HEK293 (cell line): Measurements from ENCODE around the gene MGMT.

Experiments used
- CTCF ChIA-PET: fragments of 350-600 bp; formaldehyde crosslinking; extraction: SDS; loops from one replicate; lab custom pipeline; 2021; ENCODE audit warnings: antibody characterized with exemption; lab: Yijun Ruan, JAX
- POLR2A ChIA-PET: fragments of 300-600 bp; formaldehyde crosslinking; extraction: SDS; loops from one replicate; lab custom pipeline; 2020; ENCODE audit warnings: antibody characterized with exemption, inconsistent platforms; lab: Yijun Ruan, JAX
- H3K27ac ChIP-seq: fragments of 200-500 bp; sonication (Bioruptor generic); 2 replicates; pipeline ENCODE4 v1.5.1; 2014; ENCODE audit warnings: low read depth, low read length, control low read depth, inconsistent platforms; ENCODE audit errors: extremely low read depth
- H3K36me3 ChIP-seq, 2 experiments: fragments of 200-500 bp in 1 of 2; sonication (Bioruptor generic) in 1 of 2; 1 replicate in 1 of 2; 2 replicates in 1 of 2; pipeline ENCODE4 v1.5.1; 2014 to 2017; ENCODE audit warnings: inconsistent platforms in 2 of 2, low read length in 2 of 2; ENCODE audit not compliant: control insufficient read depth in 2 of 2, insufficient read depth in 1 of 2
- H3K4me1 ChIP-seq: fragments of 200-500 bp; sonication (Bioruptor generic); 2 replicates; pipeline ENCODE4 v1.5.1; 2014; ENCODE audit warnings: mild to moderate bottlenecking, low read length, inconsistent platforms; ENCODE audit not compliant: control insufficient read depth, insufficient read depth
- H3K4me3 ChIP-seq: 2 replicates; pipeline ENCODE4 v1.5.1; 2011; ENCODE audit warnings: low read depth, mild to moderate bottlenecking, control low read depth, low read length, moderate library complexity
- H3K9me3 ChIP-seq: fragments of 200-500 bp; sonication (Bioruptor generic); 2 replicates; pipeline ENCODE4 v1.5.1; 2014; ENCODE audit warnings: low read depth, low read length, inconsistent platforms; ENCODE audit not compliant: control insufficient read depth, insufficient read depth
- FEZF1 ChIP-seq: fragments of 450-650 bp; formaldehyde crosslinking; IDR thresholded peaks from 2 replicates; pipeline ENCODE4 v1.5.1; 2016; ENCODE audit warnings: missing biosample characterization, missing genetic modification characterization
- KLF7 ChIP-seq: fragments of 450-650 bp; formaldehyde crosslinking; IDR thresholded peaks from 2 replicates; pipeline ENCODE4 v1.5.1; 2016; ENCODE audit warnings: missing biosample characterization, missing genetic modification characterization, borderline replicate concordance
- MZF1 ChIP-seq: fragments of 450-650 bp; formaldehyde crosslinking; IDR thresholded peaks from 2 replicates; pipeline ENCODE4 v1.5.1; 2017; ENCODE audit warnings: missing biosample characterization, missing genetic modification characterization, borderline replicate concordance
- ZFP69B ChIP-seq: fragments of 450-650 bp; formaldehyde crosslinking; IDR thresholded peaks from 2 replicates; pipeline ENCODE4 v1.5.1; 2016; ENCODE audit warnings: missing biosample characterization, missing genetic modification characterization
- ZNF132 ChIP-seq: fragments of 450-650 bp; formaldehyde crosslinking; IDR thresholded peaks from 2 replicates; pipeline ENCODE4 v1.5.1; 2017; ENCODE audit warnings: missing biosample characterization, missing genetic modification characterization, borderline replicate concordance
- ZNF175 ChIP-seq: fragments of 450-650 bp; formaldehyde crosslinking; IDR thresholded peaks from 2 replicates; pipeline ENCODE4 v1.5.1; 2016; ENCODE audit warnings: missing biosample characterization, missing genetic modification characterization
- ZNF211 ChIP-seq: fragments of 450-650 bp; formaldehyde crosslinking; IDR thresholded peaks from 2 replicates; pipeline ENCODE4 v1.5.1; 2016; ENCODE audit warnings: low read depth, missing biosample characterization, missing genetic modification characterization
- ZNF24 ChIP-seq: fragments of 450-650 bp; formaldehyde crosslinking; IDR thresholded peaks from 2 replicates; pipeline ENCODE4 v1.5.1; 2016; ENCODE audit warnings: missing biosample characterization, missing genetic modification characterization
- ZNF366 ChIP-seq: fragments of 450-650 bp; formaldehyde crosslinking; conservative IDR thresholded peaks from 2 replicates; pipeline ENCODE4 v1.5.1; 2016; ENCODE audit warnings: missing biosample characterization, missing genetic modification characterization
- ZNF404 ChIP-seq: fragments of 450-650 bp; formaldehyde crosslinking; IDR thresholded peaks from 2 replicates; pipeline ENCODE4 v1.5.1; 2017; ENCODE audit warnings: missing biosample characterization, missing genetic modification characterization
- ZNF560 ChIP-seq: fragments of 450-650 bp; formaldehyde crosslinking; IDR thresholded peaks from 2 replicates; pipeline ENCODE4 v1.5.1; 2017; ENCODE audit warnings: missing biosample characterization, missing genetic modification characterization, borderline replicate concordance
- TF ChIP-seq, protein P1 (sequence below): fragments of 450-650 bp; formaldehyde crosslinking; IDR thresholded peaks from 2 replicates; pipeline ENCODE4 v1.5.1; 2016; ENCODE audit warnings: missing biosample characterization, missing genetic modification characterization
- TF ChIP-seq, protein P2 (sequence below): fragments of 450-650 bp; formaldehyde crosslinking; IDR thresholded peaks from 2 replicates; pipeline ENCODE4 v1.5.1; 2016; ENCODE audit warnings: missing biosample characterization, missing genetic modification characterization
- TF ChIP-seq, protein P3 (sequence below): fragments of 450-650 bp; formaldehyde crosslinking; IDR thresholded peaks from 2 replicates; pipeline ENCODE4 v1.5.1; 2017; ENCODE audit warnings: missing biosample characterization, missing genetic modification characterization
- TF ChIP-seq, protein P4 (sequence below): fragments of 450-650 bp; formaldehyde crosslinking; IDR thresholded peaks from 2 replicates; pipeline ENCODE4 v1.5.1; 2016; ENCODE audit warnings: missing biosample characterization, missing genetic modification characterization
- TF ChIP-seq, protein P5 (sequence below): fragments of 450-650 bp; formaldehyde crosslinking; IDR thresholded peaks from 2 replicates; pipeline ENCODE4 v1.5.1; 2016; ENCODE audit warnings: missing biosample characterization, missing genetic modification characterization, borderline replicate concordance
- TF ChIP-seq, protein P6 (sequence below): fragments of 450-650 bp; IDR thresholded peaks from 2 replicates; pipeline ENCODE4 v1.5.1; 2018; ENCODE audit warnings: missing biosample characterization, mild to moderate bottlenecking, missing genetic modification characterization

Gene MGMT

DNA sequence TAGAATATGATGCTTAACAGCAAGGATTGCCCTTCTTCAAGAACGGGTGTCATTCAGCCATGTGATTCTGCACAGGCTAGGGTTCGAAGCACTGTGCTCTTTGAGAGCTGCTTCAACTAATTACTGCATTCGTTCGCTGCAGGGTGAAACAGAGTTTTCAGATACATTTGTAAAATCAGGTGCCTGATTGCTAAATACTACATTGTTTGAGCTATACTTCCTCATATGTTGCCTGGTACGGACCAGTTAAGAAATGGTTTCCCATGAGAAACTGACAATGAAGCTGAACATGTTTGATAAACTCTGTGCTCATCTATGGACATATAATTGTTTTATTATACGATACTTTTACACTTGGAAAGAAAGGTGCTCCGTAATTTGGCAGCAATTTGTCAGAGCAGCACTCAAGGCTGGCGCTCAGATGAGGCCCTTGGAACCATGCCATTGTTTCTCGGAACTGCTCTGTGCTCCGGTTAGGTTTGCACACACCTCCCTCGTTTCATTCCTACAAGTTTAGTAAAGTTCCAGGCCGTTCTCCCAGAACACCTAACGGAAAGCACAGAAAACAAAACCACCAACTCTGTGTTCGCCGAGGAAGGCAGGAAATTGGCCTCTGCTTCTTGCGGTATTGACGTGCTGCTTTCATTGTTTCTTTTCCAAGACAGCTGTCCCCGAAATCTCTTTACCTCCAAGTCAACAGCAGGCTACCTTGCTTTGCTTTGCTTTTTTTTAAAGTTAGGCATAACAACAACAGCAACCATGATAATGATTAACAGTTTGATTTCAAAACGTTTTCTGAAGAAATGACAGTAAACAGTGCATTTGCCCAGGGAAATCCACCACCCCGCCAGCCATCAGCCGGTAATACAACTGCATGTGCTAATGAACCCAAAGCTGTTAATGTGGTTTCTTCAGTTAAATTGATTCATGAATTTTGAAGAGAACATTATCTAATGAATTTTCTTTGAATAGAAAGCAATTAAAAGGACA lies 290.2 kb downstream of the MGMT start (continued):
- TF ChIP-seq, protein P1, sequence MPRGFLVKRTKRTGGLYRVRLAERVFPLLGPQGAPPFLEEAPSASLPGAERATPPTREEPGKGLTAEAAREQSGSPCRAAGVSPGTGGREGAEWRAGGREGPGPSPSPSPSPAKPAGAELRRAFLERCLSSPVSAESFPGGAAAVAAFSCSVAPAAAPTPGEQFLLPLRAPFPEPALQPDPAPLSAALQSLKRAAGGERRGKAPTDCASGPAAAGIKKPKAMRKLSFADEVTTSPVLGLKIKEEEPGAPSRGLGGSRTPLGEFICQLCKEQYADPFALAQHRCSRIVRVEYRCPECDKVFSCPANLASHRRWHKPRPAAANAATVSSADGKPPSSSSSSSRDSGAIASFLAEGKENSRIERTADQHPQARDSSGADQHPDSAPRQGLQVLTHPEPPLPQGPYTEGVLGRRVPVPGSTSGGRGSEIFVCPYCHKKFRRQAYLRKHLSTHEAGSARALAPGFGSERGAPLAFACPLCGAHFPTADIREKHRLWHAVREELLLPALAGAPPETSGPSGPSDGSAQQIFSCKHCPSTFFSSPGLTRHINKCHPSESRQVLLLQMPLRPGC (tag by site-specific recombination) = no peak

DNA sequence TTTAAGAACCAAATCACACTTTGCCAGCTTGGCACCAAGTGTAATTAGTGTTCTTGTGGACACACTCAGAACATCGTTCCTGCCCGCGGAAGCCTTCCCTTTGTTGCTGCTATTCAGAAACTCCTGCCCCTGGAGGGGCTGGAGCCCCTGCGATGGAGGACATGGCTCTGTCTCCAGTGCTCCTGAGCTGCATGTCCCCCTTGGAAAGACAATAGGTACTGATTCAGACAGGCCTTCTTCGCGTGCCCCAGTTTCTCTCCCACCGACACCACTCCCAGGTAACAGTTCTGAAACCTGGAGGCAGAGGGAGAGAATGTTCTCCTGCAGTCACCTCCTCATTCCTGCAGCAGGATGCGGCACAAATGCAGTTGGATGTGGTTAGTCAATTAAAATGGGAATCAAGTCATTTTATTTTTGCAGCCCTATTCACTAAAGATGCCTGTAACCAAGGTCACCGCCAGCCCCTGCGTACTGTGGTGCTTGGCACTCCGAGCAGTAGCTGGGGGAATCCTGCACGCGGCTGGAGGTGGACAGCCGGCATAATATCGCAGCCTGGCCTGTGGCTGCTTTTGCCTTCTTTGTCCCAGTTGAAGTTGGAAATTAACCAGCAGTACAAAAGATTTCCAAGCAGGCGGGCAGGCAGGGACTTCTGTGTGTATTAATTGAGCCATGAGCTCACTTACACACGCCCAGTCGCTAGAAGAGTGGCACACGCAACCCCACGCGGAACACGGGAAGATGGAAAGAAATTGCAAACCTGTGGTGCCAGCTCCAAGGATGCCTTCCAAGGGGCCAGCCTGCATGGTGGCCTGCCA lies 291.4 kb downstream of the MGMT start:
- H3K27ac ChIP-seq = no peak overlapping the region
- no peaks in the 10 kb centered on the region; the same call in 1 of the 2 replicates for H3K4me1 ChIP-seq
- POLR2A ChIA-PET = no interaction called here
- no peaks in the 10 kb centered on the region; the same call in 1 of the 2 replicates for H3K9me3 ChIP-seq
- CTCF ChIA-PET = no interaction called here
- H3K36me3 ChIP-seq = no peaks in the 10 kb centered on the region
- H3K4me3 ChIP-seq = no peak overlapping the region
- TF ChIP-seq MZF1 (no peak), ZNF404 (no peak), ZNF560 (tag by site-specific recombination) (no peak), ZNF132 (tag by site-specific recombination) (no peak), ZFP69B (tag by site-specific recombination) (no peak), KLF7 (tag by site-specific recombination) (no peak), ZNF366 (tag by site-specific recombination) (no peak), FEZF1 (tag by site-specific recombination) (no peak), ZNF211 (no peak), ZNF175 (tag by site-specific recombination) (no peak), ZNF24 (no peak)
- TF ChIP-seq, protein P2, sequence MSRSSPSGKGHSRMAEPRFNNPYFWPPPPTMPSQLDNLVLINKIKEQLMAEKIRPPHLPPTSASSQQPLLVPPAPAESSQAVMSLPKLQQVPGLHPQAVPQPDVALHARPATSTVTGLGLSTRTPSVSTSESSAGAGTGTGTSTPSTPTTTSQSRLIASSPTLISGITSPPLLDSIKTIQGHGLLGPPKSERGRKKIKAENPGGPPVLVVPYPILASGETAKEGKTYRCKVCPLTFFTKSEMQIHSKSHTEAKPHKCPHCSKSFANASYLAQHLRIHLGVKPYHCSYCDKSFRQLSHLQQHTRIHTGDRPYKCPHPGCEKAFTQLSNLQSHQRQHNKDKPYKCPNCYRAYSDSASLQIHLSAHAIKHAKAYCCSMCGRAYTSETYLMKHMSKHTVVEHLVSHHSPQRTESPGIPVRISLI (tag by site-specific recombination) = no peak
- TF ChIP-seq, protein P3, sequence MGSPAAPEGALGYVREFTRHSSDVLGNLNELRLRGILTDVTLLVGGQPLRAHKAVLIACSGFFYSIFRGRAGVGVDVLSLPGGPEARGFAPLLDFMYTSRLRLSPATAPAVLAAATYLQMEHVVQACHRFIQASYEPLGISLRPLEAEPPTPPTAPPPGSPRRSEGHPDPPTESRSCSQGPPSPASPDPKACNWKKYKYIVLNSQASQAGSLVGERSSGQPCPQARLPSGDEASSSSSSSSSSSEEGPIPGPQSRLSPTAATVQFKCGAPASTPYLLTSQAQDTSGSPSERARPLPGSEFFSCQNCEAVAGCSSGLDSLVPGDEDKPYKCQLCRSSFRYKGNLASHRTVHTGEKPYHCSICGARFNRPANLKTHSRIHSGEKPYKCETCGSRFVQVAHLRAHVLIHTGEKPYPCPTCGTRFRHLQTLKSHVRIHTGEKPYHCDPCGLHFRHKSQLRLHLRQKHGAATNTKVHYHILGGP (tag by site-specific recombination) = no peak
- TF ChIP-seq, protein P4, sequence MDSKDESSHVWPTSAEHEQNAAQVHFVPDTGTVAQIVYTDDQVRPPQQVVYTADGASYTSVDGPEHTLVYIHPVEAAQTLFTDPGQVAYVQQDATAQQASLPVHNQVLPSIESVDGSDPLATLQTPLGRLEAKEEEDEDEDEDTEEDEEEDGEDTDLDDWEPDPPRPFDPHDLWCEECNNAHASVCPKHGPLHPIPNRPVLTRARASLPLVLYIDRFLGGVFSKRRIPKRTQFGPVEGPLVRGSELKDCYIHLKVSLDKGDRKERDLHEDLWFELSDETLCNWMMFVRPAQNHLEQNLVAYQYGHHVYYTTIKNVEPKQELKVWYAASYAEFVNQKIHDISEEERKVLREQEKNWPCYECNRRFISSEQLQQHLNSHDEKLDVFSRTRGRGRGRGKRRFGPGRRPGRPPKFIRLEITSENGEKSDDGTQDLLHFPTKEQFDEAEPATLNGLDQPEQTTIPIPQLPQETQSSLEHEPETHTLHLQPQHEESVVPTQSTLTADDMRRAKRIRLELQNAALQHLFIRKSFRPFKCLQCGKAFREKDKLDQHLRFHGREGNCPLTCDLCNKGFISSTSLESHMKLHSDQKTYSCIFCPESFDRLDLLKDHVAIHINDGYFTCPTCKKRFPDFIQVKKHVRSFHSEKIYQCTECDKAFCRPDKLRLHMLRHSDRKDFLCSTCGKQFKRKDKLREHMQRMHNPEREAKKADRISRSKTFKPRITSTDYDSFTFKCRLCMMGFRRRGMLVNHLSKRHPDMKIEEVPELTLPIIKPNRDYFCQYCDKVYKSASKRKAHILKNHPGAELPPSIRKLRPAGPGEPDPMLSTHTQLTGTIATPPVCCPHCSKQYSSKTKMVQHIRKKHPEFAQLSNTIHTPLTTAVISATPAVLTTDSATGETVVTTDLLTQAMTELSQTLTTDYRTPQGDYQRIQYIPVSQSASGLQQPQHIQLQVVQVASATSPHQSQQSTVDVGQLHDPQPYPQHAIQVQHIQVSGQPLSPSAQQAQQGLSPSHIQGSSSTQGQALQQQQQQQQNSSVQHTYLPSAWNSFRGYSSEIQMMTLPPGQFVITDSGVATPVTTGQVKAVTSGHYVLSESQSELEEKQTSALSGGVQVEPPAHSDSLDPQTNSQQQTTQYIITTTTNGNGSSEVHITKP (tag by site-specific recombination) = no peak
- TF ChIP-seq, protein P5, sequence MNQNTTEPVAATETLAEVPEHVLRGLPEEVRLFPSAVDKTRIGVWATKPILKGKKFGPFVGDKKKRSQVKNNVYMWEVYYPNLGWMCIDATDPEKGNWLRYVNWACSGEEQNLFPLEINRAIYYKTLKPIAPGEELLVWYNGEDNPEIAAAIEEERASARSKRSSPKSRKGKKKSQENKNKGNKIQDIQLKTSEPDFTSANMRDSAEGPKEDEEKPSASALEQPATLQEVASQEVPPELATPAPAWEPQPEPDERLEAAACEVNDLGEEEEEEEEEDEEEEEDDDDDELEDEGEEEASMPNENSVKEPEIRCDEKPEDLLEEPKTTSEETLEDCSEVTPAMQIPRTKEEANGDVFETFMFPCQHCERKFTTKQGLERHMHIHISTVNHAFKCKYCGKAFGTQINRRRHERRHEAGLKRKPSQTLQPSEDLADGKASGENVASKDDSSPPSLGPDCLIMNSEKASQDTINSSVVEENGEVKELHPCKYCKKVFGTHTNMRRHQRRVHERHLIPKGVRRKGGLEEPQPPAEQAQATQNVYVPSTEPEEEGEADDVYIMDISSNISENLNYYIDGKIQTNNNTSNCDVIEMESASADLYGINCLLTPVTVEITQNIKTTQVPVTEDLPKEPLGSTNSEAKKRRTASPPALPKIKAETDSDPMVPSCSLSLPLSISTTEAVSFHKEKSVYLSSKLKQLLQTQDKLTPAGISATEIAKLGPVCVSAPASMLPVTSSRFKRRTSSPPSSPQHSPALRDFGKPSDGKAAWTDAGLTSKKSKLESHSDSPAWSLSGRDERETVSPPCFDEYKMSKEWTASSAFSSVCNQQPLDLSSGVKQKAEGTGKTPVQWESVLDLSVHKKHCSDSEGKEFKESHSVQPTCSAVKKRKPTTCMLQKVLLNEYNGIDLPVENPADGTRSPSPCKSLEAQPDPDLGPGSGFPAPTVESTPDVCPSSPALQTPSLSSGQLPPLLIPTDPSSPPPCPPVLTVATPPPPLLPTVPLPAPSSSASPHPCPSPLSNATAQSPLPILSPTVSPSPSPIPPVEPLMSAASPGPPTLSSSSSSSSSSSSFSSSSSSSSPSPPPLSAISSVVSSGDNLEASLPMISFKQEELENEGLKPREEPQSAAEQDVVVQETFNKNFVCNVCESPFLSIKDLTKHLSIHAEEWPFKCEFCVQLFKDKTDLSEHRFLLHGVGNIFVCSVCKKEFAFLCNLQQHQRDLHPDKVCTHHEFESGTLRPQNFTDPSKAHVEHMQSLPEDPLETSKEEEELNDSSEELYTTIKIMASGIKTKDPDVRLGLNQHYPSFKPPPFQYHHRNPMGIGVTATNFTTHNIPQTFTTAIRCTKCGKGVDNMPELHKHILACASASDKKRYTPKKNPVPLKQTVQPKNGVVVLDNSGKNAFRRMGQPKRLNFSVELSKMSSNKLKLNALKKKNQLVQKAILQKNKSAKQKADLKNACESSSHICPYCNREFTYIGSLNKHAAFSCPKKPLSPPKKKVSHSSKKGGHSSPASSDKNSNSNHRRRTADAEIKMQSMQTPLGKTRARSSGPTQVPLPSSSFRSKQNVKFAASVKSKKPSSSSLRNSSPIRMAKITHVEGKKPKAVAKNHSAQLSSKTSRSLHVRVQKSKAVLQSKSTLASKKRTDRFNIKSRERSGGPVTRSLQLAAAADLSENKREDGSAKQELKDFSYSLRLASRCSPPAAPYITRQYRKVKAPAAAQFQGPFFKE (tag by site-specific recombination) = no peak
- TF ChIP-seq, protein P6, sequence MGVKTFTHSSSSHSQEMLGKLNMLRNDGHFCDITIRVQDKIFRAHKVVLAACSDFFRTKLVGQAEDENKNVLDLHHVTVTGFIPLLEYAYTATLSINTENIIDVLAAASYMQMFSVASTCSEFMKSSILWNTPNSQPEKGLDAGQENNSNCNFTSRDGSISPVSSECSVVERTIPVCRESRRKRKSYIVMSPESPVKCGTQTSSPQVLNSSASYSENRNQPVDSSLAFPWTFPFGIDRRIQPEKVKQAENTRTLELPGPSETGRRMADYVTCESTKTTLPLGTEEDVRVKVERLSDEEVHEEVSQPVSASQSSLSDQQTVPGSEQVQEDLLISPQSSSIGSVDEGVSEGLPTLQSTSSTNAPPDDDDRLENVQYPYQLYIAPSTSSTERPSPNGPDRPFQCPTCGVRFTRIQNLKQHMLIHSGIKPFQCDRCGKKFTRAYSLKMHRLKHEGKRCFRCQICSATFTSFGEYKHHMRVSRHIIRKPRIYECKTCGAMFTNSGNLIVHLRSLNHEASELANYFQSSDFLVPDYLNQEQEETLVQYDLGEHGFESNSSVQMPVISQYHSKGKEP (tag by site-specific recombination) = no peak
